ENCODE data around the gene PHTF2. TPM values are rescaled to one million over a fixed set of nuclear protein-coding genes. Genes with fewer than 3 reads are reported as not detected.
"Not testable (repeated sequence)": the region's sequence is repeated elsewhere in the genome, so short reads cannot be mapped to it uniquely, and the experiment has no call there.

PHTF2 gene
- total RNA-seq, 2 donors from 2014 or later, result 66.1 to 123 TPM

DNA sequence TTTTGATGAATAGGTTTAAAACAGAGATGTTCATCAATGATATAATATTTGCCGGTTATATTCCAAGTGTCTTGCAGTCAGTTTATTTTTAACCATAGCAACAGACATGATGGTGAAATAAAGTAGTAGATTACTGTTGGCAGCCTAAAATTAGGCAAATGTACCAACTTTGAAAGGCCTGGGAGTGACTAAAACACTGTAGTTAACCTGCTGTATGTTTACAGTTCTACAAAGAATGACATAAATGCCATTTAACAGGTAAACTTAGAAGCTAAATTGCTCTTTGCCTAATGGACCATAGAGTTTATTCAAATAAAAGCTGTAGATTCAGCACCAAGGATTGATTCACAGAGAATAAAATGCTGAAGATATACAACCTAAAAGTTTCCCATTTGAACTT, 64.1 kb downstream of the PHTF2 start:
- Mint-ChIP-seq H3K4me1 (peaks cover 40% of the 10 kb centered on the region), H3K9me3 (no peaks in the 10 kb centered on the region), H3K36me3 (ENCODE audit: low read depth) (peaks cover 49% of the 10 kb centered on the region), H3K27me3 (no peaks in the 10 kb centered on the region), H3K27ac (peak overlapping the region; percentile 10), H3K4me3 (no peak overlapping the region)
- no peak for ATAC-seq (replicated peaks)

DNA sequence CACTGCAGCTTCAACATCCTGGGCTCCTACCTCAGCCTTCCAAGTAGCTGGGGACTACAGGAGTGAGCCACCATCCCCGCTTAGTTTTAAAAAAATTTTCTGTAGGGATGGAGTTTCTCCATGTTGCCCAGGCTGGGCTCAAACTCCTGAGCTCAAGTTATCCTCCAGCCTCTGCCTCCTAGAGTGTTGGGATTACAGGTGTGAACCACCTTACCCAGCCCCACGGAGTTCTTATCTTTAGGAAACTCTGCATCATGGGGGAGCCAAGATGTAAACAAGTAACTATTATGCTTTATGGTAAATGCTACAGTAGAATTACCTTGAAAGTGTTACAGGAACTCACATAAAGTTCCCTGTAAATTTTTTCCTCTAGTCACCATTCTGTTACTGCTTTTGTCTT, 65.3 kb downstream of the PHTF2 start:
- ATAC-seq (replicated peaks), result no peak
- no peak overlapping the region for H3K4me3 Mint-ChIP-seq
- H3K9me3 Mint-ChIP-seq, result no peaks in the 10 kb centered on the region
- H3K27me3 Mint-ChIP-seq, result no peaks in the 10 kb centered on the region
- peaks cover 44% of the 10 kb centered on the region for H3K36me3 Mint-ChIP-seq (ENCODE audit: low read depth)
- peaks cover 34% of the 10 kb centered on the region for H3K4me1 Mint-ChIP-seq
- peak overlapping the region; percentile 4 for H3K27ac Mint-ChIP-seq

GRCh38 chr7:77866370-77866769, 67.8 kb downstream of the PHTF2 start:
- H3K9me3 Mint-ChIP-seq, result peaks cover 9% of the 10 kb centered on the region
- ATAC-seq (replicated peaks), result no peak
- no peaks in the 10 kb centered on the region for H3K27me3 Mint-ChIP-seq
- H3K4me3 Mint-ChIP-seq, result no peak overlapping the region
- H3K27ac Mint-ChIP-seq, result no peak overlapping the region
- peaks cover 49% of the 10 kb centered on the region for H3K36me3 Mint-ChIP-seq (ENCODE audit: low read depth)
- peaks cover 41% of the 10 kb centered on the region for H3K4me1 Mint-ChIP-seq

GRCh38 chr7:77866786-77867536, 68.4 kb downstream of the PHTF2 start:
- H3K9me3 Mint-ChIP-seq, result peaks cover 9% of the 10 kb centered on the region
- H3K27ac Mint-ChIP-seq, result no peak overlapping the region
- no peak for ATAC-seq (replicated peaks)
- no peak overlapping the region for H3K4me3 Mint-ChIP-seq
- peaks cover 39% of the 10 kb centered on the region for H3K4me1 Mint-ChIP-seq
- H3K27me3 Mint-ChIP-seq, result no peaks in the 10 kb centered on the region
- H3K36me3 Mint-ChIP-seq (ENCODE audit: low read depth), result peaks cover 46% of the 10 kb centered on the region

DNA sequence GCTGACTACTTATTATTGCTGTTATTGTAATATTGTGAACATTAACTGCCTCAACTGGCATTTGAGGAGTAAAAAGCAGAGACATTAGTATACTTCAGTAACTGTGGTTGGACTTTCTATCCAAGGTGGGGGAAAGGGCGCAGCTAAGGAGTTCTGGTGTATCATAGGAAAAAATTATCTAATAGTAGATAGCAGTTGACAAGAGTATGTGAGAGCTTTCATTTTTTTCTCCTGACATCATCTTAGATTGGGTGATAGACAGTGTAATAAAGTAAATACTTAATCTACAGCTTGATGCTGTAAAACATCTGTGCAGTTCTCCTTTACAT, 68.9 kb downstream of the PHTF2 start:
- H3K36me3 Mint-ChIP-seq (ENCODE audit: low read depth), result peaks cover 49% of the 10 kb centered on the region
- H3K27me3 Mint-ChIP-seq, result no peaks in the 10 kb centered on the region
- no peak for ATAC-seq (replicated peaks)
- peaks cover 9% of the 10 kb centered on the region for H3K9me3 Mint-ChIP-seq
- no peak overlapping the region for H3K4me3 Mint-ChIP-seq
- peaks cover 41% of the 10 kb centered on the region for H3K4me1 Mint-ChIP-seq
- H3K27ac Mint-ChIP-seq, result no peak overlapping the region

- H3K4me1 Mint-ChIP-seq, result peaks cover 32% of the 10 kb centered on the region
- H3K9me3 Mint-ChIP-seq; H3K4me3 Mint-ChIP-seq; H3K27me3 Mint-ChIP-seq; ATAC-seq (replicated peaks): not testable (repeated sequence)
- H3K36me3 Mint-ChIP-seq (ENCODE audit: low read depth), result peaks cover 46% of the 10 kb centered on the region
- H3K27ac Mint-ChIP-seq, result peak overlapping the region; percentile 26
These were observed 73.7 kb downstream of the PHTF2 start for GRCh38 chr7:77872256-77872655.

DNA sequence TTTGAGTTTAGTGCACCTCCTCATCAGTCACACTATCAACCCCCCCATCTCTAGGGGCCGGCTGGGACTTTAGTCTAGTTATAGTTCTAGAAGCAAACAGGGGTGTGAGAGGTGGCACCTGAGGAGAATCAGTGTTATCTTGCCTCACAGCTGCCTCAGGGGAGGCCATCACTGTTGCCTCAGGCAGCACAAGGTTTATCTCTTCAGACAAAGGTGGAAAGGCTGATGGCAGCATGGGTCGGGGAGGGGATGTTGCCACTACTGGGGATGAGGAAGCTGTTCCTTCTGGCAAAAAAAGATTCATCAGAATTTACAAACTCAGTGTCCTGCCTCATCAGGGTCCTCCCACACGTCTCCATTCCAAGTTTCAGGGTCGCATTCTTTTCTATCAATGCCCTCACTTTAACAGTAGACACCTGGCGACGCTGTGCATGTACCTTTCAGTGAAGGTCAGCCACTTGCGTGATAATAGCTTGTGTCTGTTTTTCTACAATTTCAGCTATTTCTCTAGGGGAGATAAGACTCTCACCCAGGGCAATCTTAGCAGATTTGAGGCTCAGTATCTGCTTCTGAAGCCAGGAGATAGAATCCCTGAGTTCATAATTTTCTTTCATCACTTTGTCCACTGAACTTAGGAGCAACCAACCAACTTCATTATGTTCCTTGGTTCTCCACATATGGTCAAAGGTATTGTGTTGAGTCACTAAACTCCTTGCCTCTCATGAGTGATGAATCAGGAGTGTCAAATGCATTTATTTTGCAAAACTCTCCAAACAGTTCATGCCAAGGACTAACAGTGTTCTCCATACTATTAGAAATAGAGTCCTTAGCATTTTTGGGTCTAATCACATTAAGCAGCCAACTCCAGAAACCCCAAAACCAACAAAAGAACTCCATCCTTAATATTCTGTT, 75.1 kb downstream of the PHTF2 start:
- not testable (repeated sequence) for ATAC-seq (replicated peaks); H3K27me3 Mint-ChIP-seq

GRCh38 chr7:77877791-77878190, 79.2 kb downstream of the PHTF2 start:
- H3K27ac Mint-ChIP-seq, result no peak overlapping the region
- ATAC-seq (replicated peaks), result no peak
- H3K27me3 Mint-ChIP-seq, result no peaks in the 10 kb centered on the region

More for the DNA sequence above, 75.1 kb downstream of the PHTF2 start:
- peaks cover 38% of the 10 kb centered on the region for H3K4me1 Mint-ChIP-seq
- not testable (repeated sequence) for H3K27ac Mint-ChIP-seq, H3K9me3 Mint-ChIP-seq, H3K4me3 Mint-ChIP-seq
- peaks cover 54% of the 10 kb centered on the region for H3K36me3 Mint-ChIP-seq (ENCODE audit: low read depth)

GRCh38 chr7:77878500-77878899, 79.9 kb downstream of the PHTF2 start:
- Mint-ChIP-seq H3K4me3 (no peak overlapping the region), H3K9me3 (no peaks in the 10 kb centered on the region), H3K27me3 (no peaks in the 10 kb centered on the region), H3K4me1 (peaks cover 45% of the 10 kb centered on the region), H3K36me3 (ENCODE audit: low read depth) (peaks cover 51% of the 10 kb centered on the region), H3K27ac (no peak overlapping the region)
- no peak for ATAC-seq (replicated peaks)

More at GRCh38 chr7:77877791-77878190, 79.2 kb downstream of the PHTF2 start:
- Mint-ChIP-seq H3K9me3 (no peaks in the 10 kb centered on the region), H3K4me1 (peaks cover 45% of the 10 kb centered on the region), H3K36me3 (ENCODE audit: low read depth) (peaks cover 51% of the 10 kb centered on the region), H3K4me3 (no peak overlapping the region)

DNA sequence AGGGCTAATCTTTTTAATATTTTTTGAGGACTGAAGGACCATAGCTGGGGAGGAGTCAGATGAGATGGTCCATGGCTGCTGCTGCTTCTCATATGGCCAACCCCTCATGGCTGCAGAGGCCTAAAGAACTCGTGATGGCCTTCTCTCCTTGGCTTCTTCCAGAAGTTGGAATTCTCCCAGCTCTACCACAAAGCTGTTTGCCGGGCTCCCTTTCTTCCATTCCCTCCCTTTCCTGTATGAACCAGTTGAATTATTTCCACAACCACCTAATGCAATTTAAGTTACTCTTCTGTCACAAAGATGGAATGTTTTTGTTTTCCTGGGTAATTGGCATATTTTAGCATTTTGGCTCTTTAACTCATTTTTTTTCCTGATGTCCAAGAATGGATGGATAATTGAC, 80.7 kb downstream of the PHTF2 start:
- peaks cover 39% of the 10 kb centered on the region for H3K4me1 Mint-ChIP-seq
- H3K27ac Mint-ChIP-seq, result peak overlapping the region; percentile 14
- H3K9me3 Mint-ChIP-seq, result no peaks in the 10 kb centered on the region
- no peak for ATAC-seq (replicated peaks)
- H3K36me3 Mint-ChIP-seq (ENCODE audit: low read depth), result peaks cover 51% of the 10 kb centered on the region
- H3K27me3 Mint-ChIP-seq, result no peaks in the 10 kb centered on the region
- H3K4me3 Mint-ChIP-seq, result no peak overlapping the region

- Mint-ChIP-seq H3K4me1 (peaks cover 42% of the 10 kb centered on the region), H3K4me3 (no peak overlapping the region), H3K36me3 (ENCODE audit: low read depth) (peaks cover 51% of the 10 kb centered on the region), H3K9me3 (no peaks in the 10 kb centered on the region), H3K27ac (peak overlapping the region; percentile 1), H3K27me3 (no peaks in the 10 kb centered on the region)
- ATAC-seq (replicated peaks), result no peak
These were observed 83.3 kb downstream of the PHTF2 start for GRCh38 chr7:77881871-77882270.

DNA sequence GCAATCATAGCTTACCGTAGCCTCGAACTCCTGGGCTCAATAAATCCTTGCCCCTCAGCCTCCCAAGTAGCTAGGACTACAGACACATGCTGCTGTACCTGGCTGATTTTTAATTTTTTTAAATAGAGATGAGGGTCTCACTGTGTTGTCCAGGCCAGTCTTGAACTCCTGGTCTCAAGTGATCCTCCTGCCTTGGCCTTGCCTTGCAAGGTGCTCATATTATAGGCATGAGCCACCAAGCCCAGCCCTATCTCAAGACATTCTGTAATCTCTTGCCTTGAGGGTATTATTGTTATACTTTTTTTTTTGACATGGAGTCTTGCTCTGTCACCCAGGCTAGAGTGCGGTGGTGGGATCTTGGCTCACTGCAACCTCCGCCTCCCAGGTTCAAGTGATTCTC, 86.6 kb downstream of the PHTF2 start:
- Mint-ChIP-seq H3K27ac (no peak overlapping the region), H3K36me3 (ENCODE audit: low read depth) (peaks cover 52% of the 10 kb centered on the region), H3K4me3 (no peak overlapping the region), H3K9me3 (no peaks in the 10 kb centered on the region), H3K4me1 (peaks cover 38% of the 10 kb centered on the region), H3K27me3 (no peaks in the 10 kb centered on the region)
- no peak for ATAC-seq (replicated peaks)

DNA sequence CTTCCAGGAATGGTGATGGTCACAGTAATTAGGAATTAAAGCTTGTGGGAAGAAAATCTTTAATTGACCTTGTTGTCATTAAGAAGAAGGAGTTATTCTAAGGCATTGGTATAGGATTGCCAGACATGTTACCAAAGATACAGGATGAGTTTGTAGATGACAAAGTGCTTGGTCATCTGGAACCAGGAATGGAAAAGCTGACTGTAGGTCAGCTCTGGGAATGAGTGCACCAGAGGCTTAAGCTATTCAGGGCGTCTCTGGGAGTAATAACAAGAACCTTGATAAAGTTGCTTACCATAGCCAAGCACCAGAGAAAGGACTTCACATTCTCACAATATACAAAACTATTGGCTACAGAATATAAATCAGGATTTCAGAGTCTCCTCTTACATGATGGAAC, 89.0 kb downstream of the PHTF2 start:
- Mint-ChIP-seq H3K4me1 (peaks cover 22% of the 10 kb centered on the region), H3K27ac (peak overlapping the region; percentile 84), H3K27me3 (no peaks in the 10 kb centered on the region), H3K36me3 (ENCODE audit: low read depth) (peaks cover 38% of the 10 kb centered on the region), H3K4me3 (peak overlapping the region; percentile 35), H3K9me3 (no peaks in the 10 kb centered on the region)
- ATAC-seq (replicated peaks), result peak; percentile 94

- Mint-ChIP-seq H3K36me3 (ENCODE audit: low read depth) (peaks cover 38% of the 10 kb centered on the region), H3K9me3 (no peaks in the 10 kb centered on the region), H3K4me3 (no peak overlapping the region), H3K27ac (peak overlapping the region; percentile 78), H3K27me3 (no peaks in the 10 kb centered on the region), H3K4me1 (peaks cover 18% of the 10 kb centered on the region)
- no peak for ATAC-seq (replicated peaks)
These were observed 90.4 kb downstream of the PHTF2 start for GRCh38 chr7:77888998-77889397.

DNA sequence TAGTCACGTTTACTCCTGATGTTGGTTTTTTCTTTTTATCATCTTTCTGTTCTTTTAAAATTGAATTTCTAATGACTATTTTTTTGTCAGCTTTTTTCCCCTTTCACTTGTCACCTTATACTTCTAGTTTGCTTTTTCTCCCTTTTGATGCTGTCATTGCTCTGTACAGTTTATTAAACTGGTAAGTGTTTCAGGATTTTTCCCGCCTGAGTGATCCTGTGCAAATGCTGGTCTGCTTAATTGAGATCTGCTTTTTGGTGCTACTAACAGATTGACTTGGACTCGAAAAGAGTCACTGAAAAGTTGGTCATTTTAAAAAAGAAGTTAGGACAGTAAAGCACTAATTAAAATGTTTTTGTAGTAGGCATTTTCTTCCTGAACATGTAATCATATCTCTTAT, 95.2 kb downstream of the PHTF2 start:
- ATAC-seq (replicated peaks), result no peak
- Mint-ChIP-seq H3K4me1 (peaks cover 3% of the 10 kb centered on the region), H3K27me3 (no peaks in the 10 kb centered on the region), H3K36me3 (ENCODE audit: low read depth) (peaks cover 14% of the 10 kb centered on the region), H3K9me3 (no peaks in the 10 kb centered on the region), H3K4me3 (no peak overlapping the region), H3K27ac (no peak overlapping the region)

All from activated T-helper 17 cell treated with anti-CD3 and anti-CD28 coated beads, Interleukin-2, amount 50 U/mL, for 72 hours (primary cell).